Ovary (tissue), 3 donors: ENCODE data around the gene PTH.

Experiments used
- POLR2A ChIP-seq: fragments of 450-650 bp; IDR thresholded peaks from one replicate; pipeline ENCODE4 v1.6.1; 2017; ENCODE audit warnings: antibody characterized with exemption, mild to moderate bottlenecking, moderate library complexity
- TF ChIP-seq, protein P1 (sequence below), 3 donors: fragments of 450-650 bp in 2 of 3; fragments of 200-600 bp in 1 of 3; IDR thresholded peaks; one replicate each; pipeline versions ENCODE4 v1.5.1 to v1.8.0; 2016 to 2022; ENCODE audit warnings: antibody characterized with exemption in 3 of 3, mild to moderate bottlenecking in 1 of 3
- donor health status: DM: no; HTN: no; CAD: no.

DNA sequence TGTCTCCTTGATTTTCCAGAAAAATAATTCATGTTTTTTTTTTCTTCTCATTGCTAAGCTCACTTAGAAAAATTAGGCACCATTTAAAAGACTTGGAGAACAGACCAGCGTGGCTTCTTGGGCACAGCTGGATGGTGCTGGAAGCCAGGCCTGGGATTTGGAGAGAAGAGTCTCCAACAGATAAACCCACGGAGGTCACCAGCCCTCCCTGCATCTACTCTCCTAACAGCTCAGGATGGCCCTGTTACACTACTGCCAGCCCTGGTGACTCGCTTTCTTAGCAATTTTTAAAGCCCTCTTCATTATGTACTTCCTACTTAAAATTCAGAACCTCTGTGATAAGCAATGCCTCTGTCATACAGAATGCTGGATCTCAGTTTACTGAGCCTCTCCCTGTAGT, 1.7 kb downstream of the PTH start:
- TF ChIP-seq, protein P1, sequence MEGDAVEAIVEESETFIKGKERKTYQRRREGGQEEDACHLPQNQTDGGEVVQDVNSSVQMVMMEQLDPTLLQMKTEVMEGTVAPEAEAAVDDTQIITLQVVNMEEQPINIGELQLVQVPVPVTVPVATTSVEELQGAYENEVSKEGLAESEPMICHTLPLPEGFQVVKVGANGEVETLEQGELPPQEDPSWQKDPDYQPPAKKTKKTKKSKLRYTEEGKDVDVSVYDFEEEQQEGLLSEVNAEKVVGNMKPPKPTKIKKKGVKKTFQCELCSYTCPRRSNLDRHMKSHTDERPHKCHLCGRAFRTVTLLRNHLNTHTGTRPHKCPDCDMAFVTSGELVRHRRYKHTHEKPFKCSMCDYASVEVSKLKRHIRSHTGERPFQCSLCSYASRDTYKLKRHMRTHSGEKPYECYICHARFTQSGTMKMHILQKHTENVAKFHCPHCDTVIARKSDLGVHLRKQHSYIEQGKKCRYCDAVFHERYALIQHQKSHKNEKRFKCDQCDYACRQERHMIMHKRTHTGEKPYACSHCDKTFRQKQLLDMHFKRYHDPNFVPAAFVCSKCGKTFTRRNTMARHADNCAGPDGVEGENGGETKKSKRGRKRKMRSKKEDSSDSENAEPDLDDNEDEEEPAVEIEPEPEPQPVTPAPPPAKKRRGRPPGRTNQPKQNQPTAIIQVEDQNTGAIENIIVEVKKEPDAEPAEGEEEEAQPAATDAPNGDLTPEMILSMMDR (IDR thresholded peaks at IDR 0.05): no peak
- TF ChIP-seq POLR2A: no peak
